Measurements from ENCODE around the gene TRIM75.
"Not testable (repeated sequence)": the region's sequence is repeated elsewhere in the genome, so short reads cannot be mapped to it uniquely, and the experiment has no call there.

Gene TRIM75

DNA sequence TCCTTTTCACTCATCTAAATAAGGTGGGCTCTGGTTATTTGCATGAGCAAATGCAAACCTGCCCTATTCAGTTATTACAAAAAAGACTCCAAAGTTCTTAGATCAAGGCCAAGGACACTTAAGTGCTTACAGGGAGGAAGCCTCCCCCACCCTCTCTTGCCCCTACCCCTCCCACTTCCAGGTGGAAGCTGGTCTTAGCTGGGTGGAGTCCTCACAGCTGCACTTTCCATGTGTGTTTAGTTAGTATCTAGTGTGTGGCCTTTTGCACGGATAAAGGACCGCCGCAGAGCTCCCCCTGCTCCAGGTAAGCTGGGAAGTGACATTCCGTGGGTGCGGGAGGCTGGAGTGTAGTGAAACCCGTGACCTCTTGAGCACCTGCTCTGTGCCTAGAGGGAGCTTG is at the start of gene TRIM75:
TSS of gene TRIM75 (plus strand) at position 222 of the 400 bp plus-strand sequence. CDS start 5,282 bp downstream, outside the sequence.
- DNase-seq = no peak

- no peak for DNase-seq
These were observed 48.2 kb upstream of the TRIM75 start for GRCh38 chr4:165005352-165005925.

DNA sequence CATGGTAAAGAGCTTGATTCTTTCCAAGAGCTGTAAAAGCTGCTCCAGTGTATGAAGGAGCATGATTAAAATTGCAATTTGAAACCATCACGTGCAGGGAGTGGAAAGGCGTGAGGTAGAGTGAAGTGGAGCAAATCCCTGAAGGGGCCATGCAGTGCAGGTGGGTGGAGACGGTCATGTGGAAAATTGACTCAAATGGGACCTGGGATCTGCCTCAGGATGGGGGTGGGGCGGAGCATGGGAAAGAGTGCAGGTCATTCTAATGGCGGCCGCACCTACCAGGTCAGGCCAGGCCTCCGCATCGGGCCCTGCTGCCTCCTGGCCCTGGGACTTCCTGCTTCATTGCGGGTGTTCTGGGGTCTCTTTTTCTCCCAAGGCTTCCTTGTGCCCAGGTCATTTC is 47.2 kb upstream of the TRIM75 start:
- no peak for DNase-seq

DNA sequence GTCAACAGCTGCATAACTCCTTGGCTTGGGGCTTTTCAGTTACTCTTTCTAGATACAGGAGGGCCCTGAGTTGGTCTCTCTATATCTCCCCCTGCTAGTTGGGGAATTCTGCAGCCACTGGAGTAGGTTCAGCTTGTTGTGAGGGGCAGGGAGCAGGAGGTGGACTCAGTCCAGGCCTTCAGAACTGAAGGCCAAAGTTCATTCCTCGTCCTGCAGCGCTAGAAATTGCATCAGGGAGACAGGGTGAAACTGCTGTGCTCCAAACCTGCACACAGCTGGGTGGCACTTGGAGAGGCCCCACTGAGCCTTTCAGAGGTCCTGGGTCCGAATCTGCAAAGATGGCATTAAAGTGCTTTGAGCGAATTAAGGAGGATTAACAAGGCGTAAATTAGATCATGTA is 46.8 kb upstream of the TRIM75 start:
- no peak for DNase-seq

DNA sequence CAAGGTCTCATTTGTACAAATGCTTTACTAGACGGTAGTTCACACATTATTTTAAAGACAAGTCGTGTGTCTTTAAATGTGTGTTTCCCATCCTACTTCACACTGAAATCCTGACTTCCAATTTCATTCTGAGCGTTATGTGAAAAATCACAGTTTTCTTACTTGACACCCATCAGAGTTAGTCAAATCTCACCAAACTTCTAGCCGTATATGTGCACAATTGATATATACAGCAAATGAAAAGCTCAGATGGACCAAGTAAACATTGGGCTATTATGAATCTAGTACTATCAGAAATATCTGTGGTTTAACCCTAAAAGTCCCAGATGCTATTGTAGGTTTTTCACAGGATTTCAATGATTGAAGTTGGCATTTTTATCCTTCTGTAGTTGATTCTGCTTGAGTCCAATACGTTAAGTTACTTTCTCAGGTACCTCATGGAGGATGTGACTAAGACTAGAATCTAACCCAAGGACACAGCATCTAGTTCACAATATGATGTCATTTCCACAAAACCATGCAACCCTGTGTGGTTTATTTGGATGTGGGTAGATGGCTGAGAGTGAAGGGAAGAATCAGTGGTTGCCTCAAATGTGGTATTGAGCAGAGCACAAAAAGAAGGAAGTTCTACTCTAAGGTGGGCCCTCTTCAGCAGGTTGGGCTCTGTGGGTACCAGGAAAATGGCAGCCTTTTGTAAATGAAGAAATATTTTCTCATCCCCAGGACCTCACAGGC is 44.0 kb upstream of the TRIM75 start:
- no peak for DNase-seq

DNA sequence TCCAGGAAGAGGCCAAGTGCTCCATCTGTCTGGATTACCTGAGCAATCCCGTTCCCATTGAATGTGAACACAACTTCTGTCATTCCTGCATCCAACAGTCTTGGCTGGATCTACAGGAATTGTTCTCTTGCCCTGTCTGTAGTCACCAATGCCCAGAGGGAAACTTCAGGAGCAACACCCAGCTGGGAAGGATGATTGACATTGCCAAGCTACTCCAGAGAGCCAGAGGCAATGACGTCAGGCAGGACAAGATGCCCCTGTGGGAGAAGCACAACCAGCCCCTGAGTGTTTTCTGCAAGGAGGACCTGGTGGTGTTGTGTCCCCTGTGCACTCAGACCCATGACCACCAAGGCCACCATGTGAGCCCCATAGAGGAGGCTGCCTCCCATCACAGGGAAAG is 43.2 kb upstream of the TRIM75 start:
- DNase-seq = no peak

GRCh38 chr4:165010991-165011390 is 42.7 kb upstream of the TRIM75 start:
- no peak for DNase-seq

DNA sequence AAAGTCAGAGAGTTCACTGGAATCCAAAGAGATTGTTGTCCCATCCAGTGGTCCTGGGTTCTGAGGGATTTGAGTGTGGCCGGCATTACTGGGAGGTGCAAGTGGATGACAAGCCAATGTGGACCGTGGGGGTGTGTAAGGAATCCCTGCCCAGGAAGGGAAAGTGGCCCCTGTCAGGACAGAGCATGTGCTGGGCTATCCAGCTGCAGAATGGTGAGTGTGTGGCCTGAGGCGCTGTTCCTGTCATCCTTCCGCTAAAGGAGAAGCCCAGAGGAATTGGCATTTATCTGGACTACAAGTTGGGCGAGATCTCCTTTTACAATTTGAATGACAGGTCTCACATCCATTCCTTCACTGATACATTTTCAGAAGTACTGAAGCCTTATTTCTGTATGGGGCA is 42.3 kb upstream of the TRIM75 start:
- DNase-seq = no peak

DNA sequence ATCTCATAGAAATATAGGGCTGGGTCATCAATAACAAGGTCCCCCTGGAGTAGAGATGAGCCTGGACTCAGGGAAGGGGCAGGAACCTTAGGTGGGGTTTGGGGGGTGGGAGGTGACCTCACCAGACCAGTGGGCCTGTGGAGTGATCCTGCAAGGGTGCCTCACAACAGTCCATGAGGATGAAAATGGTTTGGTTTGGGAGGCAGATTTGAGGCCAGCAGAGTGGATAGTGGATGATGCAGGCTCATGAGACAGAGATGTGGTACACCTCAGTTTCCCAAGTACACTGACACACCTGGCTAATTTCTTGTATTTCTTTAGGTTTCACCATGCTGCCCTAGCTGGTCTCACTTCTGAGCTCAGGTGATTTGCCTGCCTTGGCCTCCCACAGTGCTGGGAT is 40.0 kb upstream of the TRIM75 start:
- DNase-seq = no peak

GRCh38 chr4:165016971-165017370 is 36.7 kb upstream of the TRIM75 start:
- DNase-seq = no peak

DNA sequence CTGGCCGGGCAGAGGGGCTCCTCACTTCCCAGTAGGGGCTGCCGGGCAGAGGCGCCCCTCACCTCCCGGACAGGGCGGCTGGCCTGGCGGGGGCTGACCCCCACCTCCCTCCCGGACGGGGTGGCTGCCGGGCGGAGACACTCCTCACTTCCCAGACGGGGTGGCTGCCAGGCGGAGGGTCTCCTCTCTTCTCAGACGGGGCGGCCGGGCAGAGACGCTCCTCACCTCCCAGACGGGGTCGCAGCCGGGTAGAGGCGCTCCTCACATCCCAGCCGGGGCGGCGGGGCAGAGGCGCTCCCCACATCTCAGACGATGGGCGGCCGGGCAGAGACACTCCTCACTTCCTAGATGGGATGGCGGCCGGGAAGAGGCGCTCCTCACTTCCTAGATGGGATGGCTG is 33.7 kb upstream of the TRIM75 start:
- not testable (repeated sequence) for DNase-seq

DNA sequence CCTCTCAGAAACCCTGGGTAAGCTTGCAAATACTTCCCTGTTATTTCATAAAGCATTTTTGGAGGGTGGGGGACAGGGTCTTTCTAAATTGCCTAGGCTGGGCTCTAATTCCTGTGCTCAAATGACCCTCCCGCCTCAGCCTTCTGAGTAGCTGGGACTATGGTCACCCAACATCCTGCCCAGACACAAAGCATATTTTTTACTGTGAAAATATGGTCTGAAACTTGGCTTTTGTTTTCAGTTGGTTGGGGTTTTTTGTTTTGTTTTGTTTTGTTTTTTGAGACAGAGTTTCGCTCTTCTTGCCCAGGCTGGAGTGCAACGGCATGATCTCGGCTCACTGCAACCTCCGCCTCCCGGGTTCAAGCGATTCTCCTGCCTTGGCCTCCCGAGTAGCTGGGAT is 27.9 kb upstream of the TRIM75 start:
- DNase-seq = not testable (repeated sequence)

- no peak for DNase-seq
These were observed 25.8 kb upstream of the TRIM75 start for GRCh38 chr4:165027762-165028402.

- DNase-seq = no peak
These were observed 22.0 kb upstream of the TRIM75 start, which contains the start of gene TRIM60 for GRCh38 chr4:165031436-165032211. Gene TRIM60 (plus strand): TSS chr4:165031999. CDS start chr4:165040073, 8,074 bp downstream.

DNA sequence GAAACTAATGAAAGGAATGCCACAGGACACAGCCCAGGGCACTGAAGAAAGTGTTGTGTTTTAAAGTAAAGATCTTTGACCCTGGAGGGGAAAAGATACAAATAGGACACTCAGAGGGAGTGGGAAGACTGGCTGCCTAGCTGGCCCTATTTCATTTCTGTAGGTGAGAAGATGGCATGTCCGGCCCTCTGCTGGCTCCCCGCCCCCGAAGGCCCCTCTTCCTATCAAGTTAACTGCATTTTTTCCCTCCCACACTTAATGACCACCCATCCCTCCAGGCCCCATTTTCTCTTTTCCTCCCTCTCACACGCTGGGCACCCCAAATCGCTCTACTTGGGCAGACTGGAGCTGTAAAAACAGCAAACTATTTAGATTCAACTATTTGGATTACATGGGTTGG is 5.5 kb upstream of the TRIM75 start:
- DNase-seq = no peak

DNA sequence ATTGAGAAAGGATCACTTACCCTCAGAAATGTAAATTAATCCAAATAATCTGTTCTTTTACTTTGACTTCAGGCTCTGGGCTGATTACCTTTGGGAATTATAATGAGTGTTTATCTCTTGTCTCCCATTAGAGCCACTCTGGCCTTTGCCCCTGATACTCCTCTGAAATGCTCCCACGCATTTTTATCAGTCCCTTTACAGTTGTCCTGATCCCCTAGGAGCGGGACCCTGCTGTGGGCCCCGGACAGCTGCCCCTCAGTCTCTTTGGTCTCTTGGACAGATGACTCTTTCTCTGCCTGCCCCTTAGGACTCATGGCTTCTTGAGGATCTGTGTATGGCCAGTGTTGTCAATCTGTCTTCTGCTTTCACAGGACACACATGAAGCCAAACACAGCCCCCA is 1.0 kb upstream of the TRIM75 start:
- DNase-seq = no peak

DNA sequence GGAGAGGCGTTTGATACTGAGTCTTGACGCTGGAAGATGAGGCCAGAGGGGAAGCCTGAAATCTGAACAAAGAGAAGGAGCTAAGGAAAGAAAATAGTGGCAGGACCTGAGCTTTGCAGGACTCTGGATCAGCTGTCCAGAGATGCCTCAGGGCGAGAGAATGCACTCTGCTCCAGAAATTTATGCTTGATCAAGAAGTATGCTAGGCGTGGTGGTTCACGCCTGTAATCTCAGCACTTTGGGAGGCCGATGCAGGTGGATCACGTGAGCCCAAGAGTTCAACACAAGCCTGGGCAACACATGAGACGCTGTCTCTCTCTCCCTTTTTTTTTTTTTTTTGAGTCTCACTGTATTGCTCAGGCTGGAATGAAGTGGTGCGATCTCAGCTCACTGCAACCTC is 1.9 kb downstream of the TRIM75 start:
- DNase-seq = no peak

DNA sequence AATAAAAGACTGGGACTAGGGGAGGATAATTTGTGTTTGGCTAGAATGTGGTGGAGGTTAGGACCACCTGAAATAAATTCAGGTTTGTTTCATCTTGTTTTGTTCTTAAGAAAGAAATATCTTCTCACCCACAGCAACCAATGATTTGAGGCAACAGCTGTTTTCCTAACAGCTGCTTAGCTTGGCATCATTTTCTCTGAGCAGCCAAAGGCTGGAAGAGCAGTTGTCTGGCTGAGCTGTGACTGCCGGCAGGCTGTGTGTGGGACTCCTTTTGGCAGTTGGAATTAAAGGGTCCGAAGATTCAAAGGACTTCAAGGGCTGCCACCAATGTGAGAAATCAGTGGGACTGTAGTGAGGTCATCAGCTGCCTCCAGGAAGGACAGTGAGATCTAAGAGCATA is 5.0 kb downstream of the TRIM75 start:
- no peak for DNase-seq

DNA sequence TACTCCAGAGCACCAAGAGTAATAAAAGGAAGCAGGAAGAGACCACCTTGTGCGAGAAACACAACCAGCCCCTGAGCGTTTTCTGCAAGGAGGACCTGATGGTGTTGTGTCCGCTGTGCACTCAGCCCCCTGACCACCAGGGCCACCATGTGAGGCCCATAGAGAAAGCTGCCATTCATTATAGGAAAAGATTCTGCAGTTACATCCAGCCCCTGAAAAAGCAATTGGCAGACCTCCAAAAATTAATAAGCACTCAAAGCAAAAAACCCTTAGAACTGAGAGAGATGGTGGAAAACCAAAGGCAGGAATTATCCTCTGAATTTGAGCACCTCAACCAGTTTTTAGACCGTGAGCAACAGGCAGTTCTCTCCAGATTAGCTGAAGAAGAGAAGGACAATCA is 5.7 kb downstream of the TRIM75 start:
- DNase-seq = no peak

DNA sequence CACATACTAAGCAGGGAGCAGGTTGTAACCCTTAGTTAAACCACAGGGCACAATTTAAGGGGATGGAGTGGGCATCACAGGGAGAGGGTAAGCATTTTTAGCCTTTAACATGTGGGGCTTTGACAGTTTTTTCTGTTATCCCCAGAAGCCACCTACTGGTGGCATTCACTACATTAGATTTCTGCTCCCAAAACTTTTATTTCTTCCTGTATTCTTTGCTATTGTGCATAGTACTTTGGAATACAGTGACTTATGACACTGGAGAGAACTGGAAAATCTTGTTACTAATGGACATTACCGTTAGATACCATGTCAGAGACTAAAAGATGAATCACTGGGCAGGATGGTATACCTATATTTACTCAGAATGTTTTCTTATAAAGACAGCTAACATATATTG is 7.3 kb downstream of the TRIM75 start:
- no peak for DNase-seq

DNA sequence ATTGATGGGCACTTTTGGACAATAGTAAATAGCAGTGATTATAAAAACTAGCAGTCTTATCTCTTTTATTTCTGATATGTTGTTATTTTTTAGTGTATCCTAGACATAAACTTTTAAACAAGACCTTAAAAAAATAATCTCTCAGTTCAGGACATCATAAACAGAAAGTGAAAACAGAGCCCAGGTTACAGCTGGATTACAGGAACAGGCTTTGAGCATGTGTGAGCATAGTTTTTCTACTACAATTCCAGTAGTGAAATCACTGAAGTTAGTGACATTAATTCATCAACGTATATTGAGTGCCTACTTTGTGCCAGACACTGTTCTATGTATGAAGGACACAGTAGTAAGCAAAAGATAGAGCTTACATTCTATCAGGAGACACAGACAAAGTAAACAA is 16.9 kb downstream of the TRIM75 start:
- no peak for DNase-seq

GRCh38 chr4:165073346-165073745 is 19.7 kb downstream of the TRIM75 start:
- DNase-seq = not testable (repeated sequence)

- no peak for DNase-seq
These were observed 23.4 kb downstream of the TRIM75 start for GRCh38 chr4:165077034-165077578.

Measured in cortex of kidney (tissue), 1 donor.